Breast epithelium (tissue), 3 donors: Measurements from ENCODE around the gene SAMM50.

Experiments used
- POLR2A ChIP-seq: fragments of 450-650 bp; IDR thresholded peaks from one replicate; pipeline ENCODE4 v1.6.1; 2016; ENCODE audit warnings: antibody characterized with exemption, mild to moderate bottlenecking, moderate library complexity
- POLR2AphosphoS5 ChIP-seq, 3 donors: sonication (generic); formaldehyde crosslinking; IDR thresholded peaks; one replicate each; pipeline ENCODE4 v1.6.1; 2017; ENCODE audit warnings: antibody characterized with exemption in 3 of 3
- TF ChIP-seq, protein P1 (sequence below), 3 donors: fragments of 450-650 bp; IDR thresholded peaks; one replicate each; pipeline ENCODE4 v1.5.1; 2016 to 2017; ENCODE audit warnings: antibody characterized with exemption in 3 of 3, mild to moderate bottlenecking in 3 of 3, moderate library complexity in 3 of 3

DNA sequence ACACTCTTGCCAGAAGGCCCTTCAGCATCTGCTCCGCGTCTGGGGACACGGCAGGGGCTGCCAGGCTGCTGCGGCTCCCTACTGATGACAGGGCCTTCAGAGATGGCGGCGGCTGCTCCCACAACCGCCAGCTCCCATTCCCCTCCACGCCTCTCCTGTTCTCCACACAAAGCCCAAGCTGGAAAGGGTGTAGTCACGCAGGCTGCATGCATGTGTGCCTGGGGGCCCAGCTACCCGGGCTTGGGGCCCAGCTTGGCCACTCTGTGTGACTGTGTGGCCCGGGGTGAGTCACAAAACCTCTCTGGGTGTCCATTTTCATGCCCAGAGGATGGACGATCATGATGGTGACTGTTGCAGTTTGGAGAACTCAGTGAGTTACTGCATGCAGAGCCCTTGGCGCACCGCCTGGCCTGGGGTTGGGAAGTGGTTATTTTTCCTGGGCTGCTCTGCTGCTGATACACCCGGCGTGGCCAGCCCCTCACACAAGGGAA lies 37.1 kb downstream of the SAMM50 start:
- TF ChIP-seq, protein P1, sequence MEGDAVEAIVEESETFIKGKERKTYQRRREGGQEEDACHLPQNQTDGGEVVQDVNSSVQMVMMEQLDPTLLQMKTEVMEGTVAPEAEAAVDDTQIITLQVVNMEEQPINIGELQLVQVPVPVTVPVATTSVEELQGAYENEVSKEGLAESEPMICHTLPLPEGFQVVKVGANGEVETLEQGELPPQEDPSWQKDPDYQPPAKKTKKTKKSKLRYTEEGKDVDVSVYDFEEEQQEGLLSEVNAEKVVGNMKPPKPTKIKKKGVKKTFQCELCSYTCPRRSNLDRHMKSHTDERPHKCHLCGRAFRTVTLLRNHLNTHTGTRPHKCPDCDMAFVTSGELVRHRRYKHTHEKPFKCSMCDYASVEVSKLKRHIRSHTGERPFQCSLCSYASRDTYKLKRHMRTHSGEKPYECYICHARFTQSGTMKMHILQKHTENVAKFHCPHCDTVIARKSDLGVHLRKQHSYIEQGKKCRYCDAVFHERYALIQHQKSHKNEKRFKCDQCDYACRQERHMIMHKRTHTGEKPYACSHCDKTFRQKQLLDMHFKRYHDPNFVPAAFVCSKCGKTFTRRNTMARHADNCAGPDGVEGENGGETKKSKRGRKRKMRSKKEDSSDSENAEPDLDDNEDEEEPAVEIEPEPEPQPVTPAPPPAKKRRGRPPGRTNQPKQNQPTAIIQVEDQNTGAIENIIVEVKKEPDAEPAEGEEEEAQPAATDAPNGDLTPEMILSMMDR (IDR thresholded peaks at IDR 0.05), result no peak
- TF ChIP-seq POLR2AphosphoS5 (IDR thresholded peaks at IDR 0.05) (no peak), POLR2A (no peak)
